ENCODE results near the gene INHA. TPM values are rescaled to one million over a fixed set of nuclear protein-coding genes. Genes with fewer than 3 reads are reported as not detected.

INHA gene
- total RNA-seq, 1 experiment from 2014 or later: not detected

DNA sequence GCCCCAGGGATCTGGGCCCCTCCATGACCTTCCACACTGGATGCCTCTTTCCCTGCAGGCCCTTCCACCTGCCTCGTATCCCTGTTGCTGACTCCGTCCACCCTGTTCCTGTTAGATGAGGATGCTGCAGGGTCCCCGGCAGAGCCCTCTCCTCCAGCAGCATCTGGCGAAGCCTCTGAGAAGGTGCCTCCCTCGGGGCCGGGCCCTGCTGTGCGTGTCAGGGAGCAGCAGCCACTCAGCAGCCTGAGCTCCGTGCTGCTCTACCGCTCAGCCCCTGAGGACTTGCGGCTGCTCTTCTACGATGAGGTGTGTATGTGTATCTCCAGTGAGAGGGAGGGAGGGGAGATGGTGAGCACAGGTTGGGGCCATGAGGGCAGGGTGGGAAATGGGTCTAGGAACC, 42.9 kb downstream of the INHA start:
- Histone ChIP-seq H3K36me3 (ENCODE audit: control insufficient read depth in 1 of 2, insufficient read depth in 2 of 2, low read length in 2 of 2) (no peaks in the 10 kb centered on the region), H4K20me1 (ENCODE audit: insufficient read depth) (no peaks in the 10 kb centered on the region), H3K9me3 (ENCODE audit: control insufficient read depth in 1 of 2, insufficient read depth in 1 of 2, low read depth in 1 of 2, low read length in 2 of 2) (no peaks in the 10 kb centered on the region), H3K27me3 (ENCODE audit: insufficient read depth, low read length) (no peaks in the 10 kb centered on the region), H3K79me2 (ENCODE audit: insufficient read depth, low read length) (no peaks in the 10 kb centered on the region), H3K9ac (ENCODE audit: low read length) (no peak overlapping the region), H3K4me2 (ENCODE audit: low read length) (no peak overlapping the region), H3K27ac (ENCODE audit: low read depth, low read length) (no peak overlapping the region), H3K4me3 (replicated peaks in 1 of 2; ENCODE audit: low read depth in 1 of 2, low read length in 2 of 2) (no peak overlapping the region), H2AFZ (ENCODE audit: low read depth, low read length, poor library complexity, severe bottlenecking) (no peak overlapping the region), H3K4me1 (ENCODE audit: control insufficient read depth in 1 of 2, insufficient read depth in 2 of 2, low read length in 2 of 2) (no peaks in the 10 kb centered on the region; a peak in 1 of 4 replicates), H3K9me2 (ENCODE audit: insufficient read depth) (no peaks in the 10 kb centered on the region)
- no peak for TF ChIP-seq ELF1 (IDR thresholded peaks at IDR 0.05; ENCODE audit: borderline replicate concordance, low read depth)
- TF ChIP-seq ZFX (IDR thresholded peaks at IDR 0.05): no peak
- TF ChIP-seq, protein P1, sequence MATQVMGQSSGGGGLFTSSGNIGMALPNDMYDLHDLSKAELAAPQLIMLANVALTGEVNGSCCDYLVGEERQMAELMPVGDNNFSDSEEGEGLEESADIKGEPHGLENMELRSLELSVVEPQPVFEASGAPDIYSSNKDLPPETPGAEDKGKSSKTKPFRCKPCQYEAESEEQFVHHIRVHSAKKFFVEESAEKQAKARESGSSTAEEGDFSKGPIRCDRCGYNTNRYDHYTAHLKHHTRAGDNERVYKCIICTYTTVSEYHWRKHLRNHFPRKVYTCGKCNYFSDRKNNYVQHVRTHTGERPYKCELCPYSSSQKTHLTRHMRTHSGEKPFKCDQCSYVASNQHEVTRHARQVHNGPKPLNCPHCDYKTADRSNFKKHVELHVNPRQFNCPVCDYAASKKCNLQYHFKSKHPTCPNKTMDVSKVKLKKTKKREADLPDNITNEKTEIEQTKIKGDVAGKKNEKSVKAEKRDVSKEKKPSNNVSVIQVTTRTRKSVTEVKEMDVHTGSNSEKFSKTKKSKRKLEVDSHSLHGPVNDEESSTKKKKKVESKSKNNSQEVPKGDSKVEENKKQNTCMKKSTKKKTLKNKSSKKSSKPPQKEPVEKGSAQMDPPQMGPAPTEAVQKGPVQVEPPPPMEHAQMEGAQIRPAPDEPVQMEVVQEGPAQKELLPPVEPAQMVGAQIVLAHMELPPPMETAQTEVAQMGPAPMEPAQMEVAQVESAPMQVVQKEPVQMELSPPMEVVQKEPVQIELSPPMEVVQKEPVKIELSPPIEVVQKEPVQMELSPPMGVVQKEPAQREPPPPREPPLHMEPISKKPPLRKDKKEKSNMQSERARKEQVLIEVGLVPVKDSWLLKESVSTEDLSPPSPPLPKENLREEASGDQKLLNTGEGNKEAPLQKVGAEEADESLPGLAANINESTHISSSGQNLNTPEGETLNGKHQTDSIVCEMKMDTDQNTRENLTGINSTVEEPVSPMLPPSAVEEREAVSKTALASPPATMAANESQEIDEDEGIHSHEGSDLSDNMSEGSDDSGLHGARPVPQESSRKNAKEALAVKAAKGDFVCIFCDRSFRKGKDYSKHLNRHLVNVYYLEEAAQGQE (IDR thresholded peaks at IDR 0.05; ENCODE audit: low read depth): no peak
- no peak for TF ChIP-seq SP1 (IDR thresholded peaks at IDR 0.05; ENCODE audit: low read depth)
- TF ChIP-seq SRF (IDR thresholded peaks at IDR 0.05; ENCODE audit: low read depth): no peak
- no peak for TF ChIP-seq EZH2 (IDR thresholded peaks at IDR 0.05)
- no peak for TF ChIP-seq CEBPB (IDR thresholded peaks at IDR 0.05; ENCODE audit: low read depth)
- ChIA-PET POLR2A (no interaction called here), CTCF (no interaction called here), RAD21 (ENCODE audit: low non-redundant PET in 1 of 2, low total read pairs in 2 of 2, uncharacterized antibody in 2 of 2, unreplicated experiment in 2 of 2) (no interaction called here)
- DNase-seq (ENCODE audit: low read depth, low spot score): no peak
- BruUV-seq (replicated peaks): no TSS peak
- intact Hi-C loops (cut with micrococcal nuclease): no loop called here
- ATAC-seq: no peak

DNA sequence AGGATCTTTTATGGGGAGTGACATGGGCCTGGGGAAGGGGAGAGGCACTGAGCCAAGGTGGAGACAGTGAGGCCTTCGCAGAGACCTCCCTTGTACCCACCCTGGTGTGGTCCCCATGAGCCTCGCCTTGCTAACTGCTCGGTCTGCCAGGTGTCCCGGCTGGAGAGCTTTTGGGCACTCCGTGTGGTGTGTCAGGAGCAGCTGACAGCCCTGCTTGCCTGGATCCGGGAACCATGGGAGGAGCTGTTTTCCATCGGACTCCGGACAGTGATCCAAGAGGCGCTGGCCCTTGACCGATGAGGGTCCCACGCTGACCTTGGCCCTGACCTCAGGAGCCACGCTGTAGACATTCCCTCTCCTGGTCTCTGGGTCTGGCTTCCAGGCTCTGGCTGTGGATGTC, 43.8 kb downstream of the INHA start:
- intact Hi-C loops (cut with micrococcal nuclease): no loop called here
- RAD21 ChIA-PET (ENCODE audit: low non-redundant PET in 1 of 2, low total read pairs in 2 of 2, uncharacterized antibody in 2 of 2, unreplicated experiment in 2 of 2): no interaction called here
- H3K9me3 ChIP-seq (ENCODE audit: control insufficient read depth in 1 of 2, insufficient read depth in 1 of 2, low read depth in 1 of 2, low read length in 2 of 2): no peaks in the 10 kb centered on the region
- no peak overlapping the region for H3K4me2 ChIP-seq (ENCODE audit: low read length)
- no peak overlapping the region for H2AFZ ChIP-seq (ENCODE audit: low read depth, low read length, poor library complexity, severe bottlenecking)
- CTCF ChIA-PET: no interaction called here
- no peaks in the 10 kb centered on the region for H3K27me3 ChIP-seq (ENCODE audit: insufficient read depth, low read length)
- no peaks in the 10 kb centered on the region for H3K79me2 ChIP-seq (ENCODE audit: insufficient read depth, low read length)
- H3K9ac ChIP-seq (ENCODE audit: low read length): no peak overlapping the region
- POLR2A ChIA-PET: no interaction called here
- no peak for DNase-seq (ENCODE audit: low read depth, low spot score)
- no peak for TF ChIP-seq SIN3A (IDR thresholded peaks at IDR 0.05; ENCODE audit: low read depth)
- no peak for TF ChIP-seq CEBPB (IDR thresholded peaks at IDR 0.05; ENCODE audit: low read depth)
- no peak for TF ChIP-seq POLR2A (IDR thresholded peaks at IDR 0.05; ENCODE audit: borderline replicate concordance, extremely low read depth, insufficient read depth, insufficient read length)
- no peak for TF ChIP-seq SRF (IDR thresholded peaks at IDR 0.05; ENCODE audit: low read depth)
- TF ChIP-seq EZH2phosphoT487 (IDR thresholded peaks at IDR 0.05; ENCODE audit: borderline replicate concordance): no peak
- no peak for TF ChIP-seq YY1 (IDR thresholded peaks at IDR 0.05; ENCODE audit: extremely low read depth, insufficient replicate concordance, low read depth, low read length)
- no TSS peak for BruUV-seq (replicated peaks)
- no peak overlapping the region for H3K4me3 ChIP-seq (replicated peaks in 1 of 2; ENCODE audit: low read depth in 1 of 2, low read length in 2 of 2)
- H4K20me1 ChIP-seq (ENCODE audit: insufficient read depth): no peaks in the 10 kb centered on the region
- H3K36me3 ChIP-seq (ENCODE audit: control insufficient read depth in 1 of 2, insufficient read depth in 2 of 2, low read length in 2 of 2): no peaks in the 10 kb centered on the region
- no peaks in the 10 kb centered on the region; a peak in 1 of 4 replicates for H3K4me1 ChIP-seq (ENCODE audit: control insufficient read depth in 1 of 2, insufficient read depth in 2 of 2, low read length in 2 of 2)
- H3K9me2 ChIP-seq (ENCODE audit: insufficient read depth): no peaks in the 10 kb centered on the region
- no peak for ATAC-seq
- no peak overlapping the region for H3K27ac ChIP-seq (ENCODE audit: low read depth, low read length)

Data from HCT116 (cell line).